ENCODE data around the gene PSAT1.
"Not testable (repeated sequence)": the region's sequence is repeated elsewhere in the genome, so short reads cannot be mapped to it uniquely, and the experiment has no call there.

The PSAT1 gene

GRCh38 chr9:78267889-78268288 is 29.0 kb upstream of the PSAT1 start:
- peaks cover 94% of the 10 kb centered on the region for H3K36me3 ChIP-seq (ENCODE audit: insufficient read depth, insufficient read length, low read length)
- no peak overlapping the region for H3K4me3 ChIP-seq (ENCODE audit: insufficient read length, low read depth)
- no peaks in the 10 kb centered on the region for H3K4me1 ChIP-seq (ENCODE audit: insufficient read depth, insufficient read length)
- no peaks in the 10 kb centered on the region for H3K27me3 ChIP-seq (ENCODE audit: insufficient read depth, insufficient read length)
- no peak overlapping the region for H3K9ac ChIP-seq (ENCODE audit: insufficient read length, low read depth)
- no peaks in the 10 kb centered on the region for H3K9me3 ChIP-seq (ENCODE audit: insufficient read depth, low read length)
- no peak for DNase-seq (ENCODE audit: low read depth, low spot score)
- TF ChIP-seq SUZ12 (IDR thresholded peaks at IDR 0.05; ENCODE audit: extremely low read depth, insufficient read depth, insufficient read length) (no peak), YY1 (IDR thresholded peaks at IDR 0.05; ENCODE audit: insufficient read depth, insufficient read length) (no peak), ZNF274 (IDR thresholded peaks at IDR 0.05; ENCODE audit: low read depth, low read length) (no peak)

- Histone ChIP-seq H3K27me3 (ENCODE audit: insufficient read depth, insufficient read length) (no peaks in the 10 kb centered on the region), H3K36me3 (ENCODE audit: insufficient read depth, insufficient read length, low read length) (peaks cover 85% of the 10 kb centered on the region), H3K9ac (ENCODE audit: insufficient read length, low read depth) (no peak overlapping the region), H3K4me1 (ENCODE audit: insufficient read depth, insufficient read length) (no peaks in the 10 kb centered on the region), H3K4me3 (ENCODE audit: insufficient read length, low read depth) (no peak overlapping the region), H3K9me3 (ENCODE audit: insufficient read depth, low read length) (no peaks in the 10 kb centered on the region)
- TF ChIP-seq ZNF274 (IDR thresholded peaks at IDR 0.05; ENCODE audit: low read depth, low read length) (no peak), YY1 (IDR thresholded peaks at IDR 0.05; ENCODE audit: insufficient read depth, insufficient read length) (no peak), SUZ12 (IDR thresholded peaks at IDR 0.05; ENCODE audit: extremely low read depth, insufficient read depth, insufficient read length) (no peak)
- DNase-seq (ENCODE audit: low read depth, low spot score): no peak
These were observed 27.1 kb upstream of the PSAT1 start for GRCh38 chr9:78269784-78270183.

DNA sequence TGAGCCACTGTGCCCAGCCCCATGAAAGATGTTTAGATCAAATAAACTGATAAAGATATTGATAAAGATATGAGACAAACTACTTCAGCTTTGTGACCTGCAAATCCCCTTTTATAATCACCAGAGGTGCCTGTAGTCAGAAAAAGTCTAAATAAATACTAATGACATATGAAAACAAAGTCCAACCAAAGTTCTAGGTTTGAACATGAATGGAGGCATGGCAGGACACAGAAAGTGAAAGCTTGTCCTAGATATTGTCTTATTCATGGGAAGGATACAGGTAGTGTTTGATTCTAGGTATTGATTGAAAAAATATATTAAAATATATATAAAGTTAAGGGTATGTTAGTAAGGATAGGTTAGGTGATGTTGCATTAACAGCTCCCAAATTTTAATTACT is 24.6 kb upstream of the PSAT1 start:
- DNase-seq (ENCODE audit: low read depth, low spot score): no peak
- Histone ChIP-seq H3K9ac (ENCODE audit: insufficient read length, low read depth) (no peak overlapping the region), H3K36me3 (ENCODE audit: insufficient read depth, insufficient read length, low read length) (peaks cover 60% of the 10 kb centered on the region), H3K4me3 (ENCODE audit: insufficient read length, low read depth) (no peak overlapping the region), H3K27me3 (ENCODE audit: insufficient read depth, insufficient read length) (no peaks in the 10 kb centered on the region), H3K9me3 (ENCODE audit: insufficient read depth, low read length) (no peaks in the 10 kb centered on the region), H3K4me1 (ENCODE audit: insufficient read depth, insufficient read length) (no peaks in the 10 kb centered on the region)
- TF ChIP-seq SUZ12 (IDR thresholded peaks at IDR 0.05; ENCODE audit: extremely low read depth, insufficient read depth, insufficient read length) (no peak), YY1 (IDR thresholded peaks at IDR 0.05; ENCODE audit: insufficient read depth, insufficient read length) (no peak), ZNF274 (IDR thresholded peaks at IDR 0.05; ENCODE audit: low read depth, low read length) (no peak)

DNA sequence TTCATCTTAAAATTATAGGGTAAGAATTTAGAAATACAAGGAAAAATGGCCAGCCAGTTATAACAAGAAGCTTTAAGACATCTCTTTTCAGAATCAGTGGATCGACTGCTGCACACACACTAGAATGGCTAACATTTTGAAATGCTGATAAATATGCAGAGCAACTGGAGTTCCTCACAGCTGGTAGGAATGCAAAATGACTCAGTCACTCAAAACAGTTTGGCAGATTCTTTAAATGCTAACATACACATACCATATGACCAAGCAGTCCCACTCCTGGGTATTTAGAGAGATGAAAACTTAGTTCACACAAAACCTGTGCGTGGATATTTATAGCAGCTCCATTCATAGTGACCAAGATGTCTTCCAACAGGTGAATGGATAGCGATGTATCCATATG is 23.2 kb upstream of the PSAT1 start:
- Histone ChIP-seq H3K9ac (ENCODE audit: insufficient read length, low read depth) (no peak overlapping the region), H3K4me1 (ENCODE audit: insufficient read depth, insufficient read length) (no peaks in the 10 kb centered on the region), H3K4me3 (ENCODE audit: insufficient read length, low read depth) (no peak overlapping the region), H3K36me3 (ENCODE audit: insufficient read depth, insufficient read length, low read length) (peaks cover 47% of the 10 kb centered on the region), H3K27me3 (ENCODE audit: insufficient read depth, insufficient read length) (no peaks in the 10 kb centered on the region), H3K9me3 (ENCODE audit: insufficient read depth, low read length) (no peaks in the 10 kb centered on the region)
- DNase-seq (ENCODE audit: low read depth, low spot score): no peak
- no peak for TF ChIP-seq YY1 (IDR thresholded peaks at IDR 0.05; ENCODE audit: insufficient read depth, insufficient read length)
- no peak for TF ChIP-seq ZNF274 (IDR thresholded peaks at IDR 0.05; ENCODE audit: low read depth, low read length)
- TF ChIP-seq SUZ12 (IDR thresholded peaks at IDR 0.05; ENCODE audit: extremely low read depth, insufficient read depth, insufficient read length): no peak

GRCh38 chr9:78278177-78278777 is 18.6 kb upstream of the PSAT1 start:
- Histone ChIP-seq H3K36me3 (ENCODE audit: insufficient read depth, insufficient read length, low read length) (peaks cover 9% of the 10 kb centered on the region), H3K4me3 (ENCODE audit: insufficient read length, low read depth) (no peak overlapping the region), H3K4me1 (ENCODE audit: insufficient read depth, insufficient read length) (no peaks in the 10 kb centered on the region), H3K9ac (ENCODE audit: insufficient read length, low read depth) (no peak overlapping the region), H3K27me3 (ENCODE audit: insufficient read depth, insufficient read length) (no peaks in the 10 kb centered on the region), H3K9me3 (ENCODE audit: insufficient read depth, low read length) (peaks cover 4% of the 10 kb centered on the region; the same call in 1 of the 2 replicates)
- TF ChIP-seq SUZ12 (IDR thresholded peaks at IDR 0.05; ENCODE audit: extremely low read depth, insufficient read depth, insufficient read length) (no peak), YY1 (IDR thresholded peaks at IDR 0.05; ENCODE audit: insufficient read depth, insufficient read length) (no peak), ZNF274 (IDR thresholded peaks at IDR 0.05; ENCODE audit: low read depth, low read length) (no peak)
- DNase-seq (ENCODE audit: low read depth, low spot score): no peak

GRCh38 chr9:78278801-78279200 is 18.1 kb upstream of the PSAT1 start:
- H3K36me3 ChIP-seq (ENCODE audit: insufficient read depth, insufficient read length, low read length): peaks cover 7% of the 10 kb centered on the region
- H3K9me3 ChIP-seq (ENCODE audit: insufficient read depth, low read length): peaks cover 4% of the 10 kb centered on the region; the same call in 1 of the 2 replicates
- no peaks in the 10 kb centered on the region for H3K4me1 ChIP-seq (ENCODE audit: insufficient read depth, insufficient read length)
- H3K4me3 ChIP-seq (ENCODE audit: insufficient read length, low read depth): no peak overlapping the region
- DNase-seq (ENCODE audit: low read depth, low spot score): no peak
- H3K9ac ChIP-seq (ENCODE audit: insufficient read length, low read depth): no peak overlapping the region
- no peak for TF ChIP-seq SUZ12 (IDR thresholded peaks at IDR 0.05; ENCODE audit: extremely low read depth, insufficient read depth, insufficient read length)
- no peak for TF ChIP-seq ZNF274 (IDR thresholded peaks at IDR 0.05; ENCODE audit: low read depth, low read length)
- TF ChIP-seq YY1 (IDR thresholded peaks at IDR 0.05; ENCODE audit: insufficient read depth, insufficient read length): no peak
- no peaks in the 10 kb centered on the region for H3K27me3 ChIP-seq (ENCODE audit: insufficient read depth, insufficient read length)

- no peak overlapping the region for H3K4me3 ChIP-seq (ENCODE audit: insufficient read length, low read depth)
- no peak overlapping the region for H3K9ac ChIP-seq (ENCODE audit: insufficient read length, low read depth)
- H3K9me3 ChIP-seq (ENCODE audit: insufficient read depth, low read length): peaks cover 4% of the 10 kb centered on the region; the same call in 1 of the 2 replicates
- no peak for DNase-seq (ENCODE audit: low read depth, low spot score)
- H3K27me3 ChIP-seq (ENCODE audit: insufficient read depth, insufficient read length): no peaks in the 10 kb centered on the region
- TF ChIP-seq YY1 (IDR thresholded peaks at IDR 0.05; ENCODE audit: insufficient read depth, insufficient read length): no peak
- TF ChIP-seq ZNF274 (IDR thresholded peaks at IDR 0.05; ENCODE audit: low read depth, low read length): no peak
- no peak for TF ChIP-seq SUZ12 (IDR thresholded peaks at IDR 0.05; ENCODE audit: extremely low read depth, insufficient read depth, insufficient read length)
- no peaks in the 10 kb centered on the region for H3K4me1 ChIP-seq (ENCODE audit: insufficient read depth, insufficient read length)
- no peaks in the 10 kb centered on the region for H3K36me3 ChIP-seq (ENCODE audit: insufficient read depth, insufficient read length, low read length)
These were observed 15.8 kb upstream of the PSAT1 start for GRCh38 chr9:78280982-78281668.

GRCh38 chr9:78284181-78284580 is 12.7 kb upstream of the PSAT1 start:
- not testable (repeated sequence) for H3K9ac ChIP-seq (ENCODE audit: insufficient read length, low read depth); H3K27me3 ChIP-seq (ENCODE audit: insufficient read depth, insufficient read length); H3K4me3 ChIP-seq (ENCODE audit: insufficient read length, low read depth); H3K4me1 ChIP-seq (ENCODE audit: insufficient read depth, insufficient read length); DNase-seq (ENCODE audit: low read depth, low spot score); H3K9me3 ChIP-seq (ENCODE audit: insufficient read depth, low read length); H3K36me3 ChIP-seq (ENCODE audit: insufficient read depth, insufficient read length, low read length)
